T-helper 22 cell (primary cell): ENCODE results near the gene AMPH.

Source experiments
- DNase-seq: peaks from one replicate; pipeline ENCODE4 v3.0.0-alpha.2; 2020; ENCODE audit warnings: low read depth

The AMPH gene

GRCh38 chr7:38630720-38631673 is at the start of gene AMPH:
Gene AMPH (minus strand): TSS chr7:38631373. CDS start chr7:38631351, 22 bp downstream.
- no peak for DNase-seq

- DNase-seq: no peak
Measured at GRCh38 chr7:38679419-38679818, 48.2 kb upstream of the AMPH start.

- no peak for DNase-seq
Measured at GRCh38 chr7:38678698-38679054, 47.5 kb upstream of the AMPH start.

GRCh38 chr7:38677981-38678697 is 47.0 kb upstream of the AMPH start:
- DNase-seq: no peak

GRCh38 chr7:38675494-38676106 is 44.4 kb upstream of the AMPH start:
- no peak for DNase-seq

GRCh38 chr7:38674513-38674912 is 43.3 kb upstream of the AMPH start:
- no peak for DNase-seq

- DNase-seq: no peak
Measured at GRCh38 chr7:38673795-38674194, 42.6 kb upstream of the AMPH start.

- DNase-seq: no peak
Measured at GRCh38 chr7:38671911-38672905, 41.0 kb upstream of the AMPH start.

- no peak for DNase-seq
Measured at GRCh38 chr7:38669965-38670520, 38.9 kb upstream of the AMPH start.

- no peak for DNase-seq
Measured at GRCh38 chr7:38664972-38665371, 33.8 kb upstream of the AMPH start.

GRCh38 chr7:38660427-38661099 is 29.4 kb upstream of the AMPH start:
- DNase-seq: no peak

- no peak for DNase-seq
Measured at GRCh38 chr7:38659931-38660330, 28.8 kb upstream of the AMPH start.

GRCh38 chr7:38658921-38659320 is 27.7 kb upstream of the AMPH start:
- DNase-seq: no peak

GRCh38 chr7:38656968-38657367 is 25.8 kb upstream of the AMPH start:
- no peak for DNase-seq

GRCh38 chr7:38655833-38656774 is 24.9 kb upstream of the AMPH start:
- no peak for DNase-seq

GRCh38 chr7:38637957-38638356 is 6.8 kb upstream of the AMPH start:
- no peak for DNase-seq

GRCh38 chr7:38632411-38632810 is 1.2 kb upstream of the AMPH start:
- DNase-seq: no peak

- no peak for DNase-seq
Measured at GRCh38 chr7:38629651-38630510, 1.3 kb downstream of the AMPH start.
